Fibroblast of skin of scalp (primary cell): Measurements from ENCODE around the gene OLFM3. TPM values are rescaled to one million over a fixed set of nuclear protein-coding genes. Genes with fewer than 3 reads are reported as not detected.

Experiments used
- DNase-seq: peaks from one replicate; pipeline ENCODE4 v3.0.0-alpha.2; 2013
- polyA plus RNA-seq, 2 experiments: library from polyadenylated mRNA; unstranded; fragments of 120-200 nt; gene quantifications; one replicate each; pipeline ENCODE4 v1.2.1, GENCODE V29; 2013; ENCODE audit not compliant: insufficient read length in 2 of 2

OLFM3 gene
- not detected for polyA plus RNA-seq (2013, experiment 1 of 2; ENCODE audit: insufficient read length)
- 0.16 TPM for polyA plus RNA-seq (2013, experiment 2 of 2; ENCODE audit: insufficient read length)

- peak; percentile 54 for DNase-seq
These were observed at the start of gene OLFM3 for GRCh38 chr1:101996825-101997465. OLFM3 (minus strand) TSS chr1:101996926.

GRCh38 chr1:102045752-102046151, 49.0 kb upstream of the OLFM3 start:
- no peak for DNase-seq

GRCh38 chr1:102032534-102032933, 35.8 kb upstream of the OLFM3 start:
- no peak for DNase-seq

GRCh38 chr1:102019530-102019929, 22.8 kb upstream of the OLFM3 start:
- no peak for DNase-seq

- DNase-seq, result no peak
These were observed 19.0 kb upstream of the OLFM3 start for GRCh38 chr1:102015728-102016127.

- no peak for DNase-seq
These were observed 5.3 kb upstream of the OLFM3 start for GRCh38 chr1:102002057-102002456.

GRCh38 chr1:101995984-101996745, 561 bp downstream of the OLFM3 start:
- DNase-seq, result no peak

GRCh38 chr1:101993710-101994109, 3.0 kb downstream of the OLFM3 start:
- no peak for DNase-seq

- no peak for DNase-seq
These were observed 3.7 kb downstream of the OLFM3 start for GRCh38 chr1:101992821-101993575.

GRCh38 chr1:101980974-101981373, 15.8 kb downstream of the OLFM3 start:
- DNase-seq, result no peak

GRCh38 chr1:101977266-101977665, 19.5 kb downstream of the OLFM3 start:
- DNase-seq, result no peak

GRCh38 chr1:101976161-101976560, 20.6 kb downstream of the OLFM3 start:
- no peak for DNase-seq

- DNase-seq, result no peak
These were observed 21.4 kb downstream of the OLFM3 start for GRCh38 chr1:101975371-101975770.

GRCh38 chr1:101974599-101975274, 22.0 kb downstream of the OLFM3 start:
- DNase-seq, result no peak

GRCh38 chr1:101971304-101971703, 25.4 kb downstream of the OLFM3 start:
- DNase-seq, result peak; percentile 6

GRCh38 chr1:101967871-101968270, 28.9 kb downstream of the OLFM3 start:
- DNase-seq, result no peak

- DNase-seq, result no peak
These were observed 31.4 kb downstream of the OLFM3 start for GRCh38 chr1:101965341-101965740.

- DNase-seq, result no peak
These were observed 32.0 kb downstream of the OLFM3 start for GRCh38 chr1:101964708-101965107.

- no peak for DNase-seq
These were observed 36.6 kb downstream of the OLFM3 start for GRCh38 chr1:101960142-101960541.

- DNase-seq, result no peak
These were observed 37.3 kb downstream of the OLFM3 start for GRCh38 chr1:101959456-101959855.

- no peak for DNase-seq
These were observed 39.0 kb downstream of the OLFM3 start for GRCh38 chr1:101957771-101958170.

GRCh38 chr1:101953623-101954022, 43.1 kb downstream of the OLFM3 start:
- no peak for DNase-seq

GRCh38 chr1:101945884-101946283, 50.8 kb downstream of the OLFM3 start:
- no peak for DNase-seq
